SIG-M5 (cell line): ENCODE data around the gene PCDHA1.

ENCODE experiments used
- DNase-seq: peaks from one replicate; lab custom pipeline; 2025; lab: John Stamatoyannopoulos, UW

The PCDHA1 gene

GRCh38 chr5:140923601-140924000 is 137.7 kb downstream of the PCDHA1 start:
- no peak for DNase-seq

DNA sequence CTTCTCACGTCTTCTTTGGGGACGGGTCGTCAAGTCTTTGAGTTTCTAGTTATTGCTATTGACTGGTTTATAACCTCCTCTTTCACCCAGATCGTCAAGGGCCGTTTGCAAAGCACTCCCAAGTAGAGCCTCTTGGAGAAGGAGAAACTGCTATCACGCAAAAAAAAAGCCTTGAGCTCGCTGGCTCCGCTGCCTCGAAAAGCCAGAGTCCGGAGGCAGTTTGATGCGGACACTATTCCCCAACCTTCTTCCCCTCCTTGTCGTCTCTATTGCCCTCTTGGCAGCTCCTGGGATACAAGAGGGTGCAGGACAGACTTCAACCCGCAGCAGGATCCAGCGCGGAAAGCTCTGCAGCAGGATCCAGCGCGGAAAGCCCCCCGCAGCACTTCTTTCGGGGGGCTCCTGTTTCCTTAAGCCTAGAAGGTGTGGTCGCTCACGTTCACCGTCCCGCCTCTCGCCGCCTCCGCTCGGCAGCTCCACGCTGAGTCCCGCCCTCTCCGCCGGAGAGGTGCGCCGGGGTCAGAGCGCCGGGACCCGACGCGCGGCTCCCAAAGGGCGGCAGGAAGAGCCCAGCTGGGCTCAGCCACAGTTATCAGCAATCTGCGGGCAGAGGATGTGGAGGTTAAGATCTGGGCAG is 140.0 kb downstream of the PCDHA1 start, which contains the start of gene PCDHAC1:
PCDHAC1 (plus strand) TSS at position 494 of the 637 bp plus-strand sequence. CDS start 594 bp downstream, outside the sequence.
- DNase-seq = no peak

DNA sequence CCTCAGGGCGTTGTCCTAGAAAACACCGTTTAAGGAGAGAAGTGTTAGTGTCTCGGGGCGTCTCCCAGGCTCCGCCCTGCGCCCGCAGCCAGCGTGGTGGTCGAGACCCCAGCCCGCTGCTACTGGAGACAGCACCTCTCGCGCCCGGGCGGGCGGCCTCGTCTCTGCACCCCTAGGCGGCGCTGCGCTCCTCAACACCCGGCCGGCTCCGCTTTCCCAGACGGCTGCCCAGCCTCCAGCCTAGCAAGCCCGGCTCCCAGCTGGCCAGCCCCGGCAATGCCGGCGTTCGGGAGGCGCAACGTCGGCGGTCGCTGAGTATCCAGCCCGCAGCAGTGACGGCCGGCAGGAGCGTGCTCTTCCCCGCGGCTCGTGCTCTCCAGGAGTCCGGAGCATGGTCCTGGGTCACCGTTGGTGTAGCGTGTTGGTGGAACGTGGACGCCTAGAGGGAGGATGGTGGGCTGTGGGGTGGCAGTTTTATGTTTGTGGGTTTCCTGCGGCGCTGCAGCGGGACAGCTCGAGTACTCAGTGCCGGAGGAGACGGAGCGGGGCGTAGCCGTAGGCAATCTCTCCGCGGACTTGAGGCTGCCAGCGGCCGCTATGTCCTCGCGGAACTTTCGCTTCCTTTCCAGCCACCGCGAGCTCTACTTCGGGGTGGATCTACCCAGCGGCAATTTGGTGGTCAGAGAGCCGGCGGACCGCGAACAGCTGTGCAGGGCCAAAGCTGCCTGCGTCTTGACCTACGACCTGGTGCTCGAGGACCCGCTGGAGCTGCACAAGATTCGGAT is 140.7 kb downstream of the PCDHA1 start:
- no peak for DNase-seq

GRCh38 chr5:140927228-140927573 is 141.3 kb downstream of the PCDHA1 start:
- DNase-seq = no peak

DNA sequence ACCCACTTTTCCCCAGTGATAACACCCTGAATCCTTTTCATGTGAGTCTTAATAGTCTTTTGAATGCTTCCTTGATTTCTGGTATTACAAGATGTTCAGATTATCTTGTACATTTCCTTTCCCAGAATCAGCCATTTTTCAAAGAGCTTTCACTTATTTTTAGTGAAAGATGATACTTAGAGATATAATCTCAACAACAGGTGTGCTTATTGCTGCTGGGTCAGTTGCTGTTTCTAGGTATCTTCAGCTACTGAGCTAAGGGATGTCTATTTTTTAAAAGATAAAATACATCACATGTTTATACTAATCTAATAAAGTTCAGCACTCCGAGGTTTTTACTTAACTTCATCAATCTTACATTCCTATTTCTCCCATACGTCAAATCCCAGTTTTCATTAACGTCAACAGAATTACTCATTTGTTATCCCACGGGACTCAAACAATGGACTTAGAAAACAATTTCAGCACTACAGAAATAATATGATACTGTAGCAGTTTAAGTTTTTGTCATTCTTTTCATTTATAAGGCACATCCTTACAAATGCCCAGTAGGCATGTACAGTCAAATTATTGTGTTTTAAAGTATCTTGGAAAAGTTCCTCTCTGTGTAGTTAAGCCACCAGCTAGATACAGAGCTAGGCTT is 149.1 kb downstream of the PCDHA1 start:
- DNase-seq = no peak

- DNase-seq = no peak
Observed at GRCh38 chr5:140946578-140946977, 160.6 kb downstream of the PCDHA1 start.

- DNase-seq = no peak
Observed at GRCh38 chr5:140951636-140952035, 165.7 kb downstream of the PCDHA1 start.

- no peak for DNase-seq
Observed at GRCh38 chr5:140953234-140953633, 167.3 kb downstream of the PCDHA1 start.

- no peak for DNase-seq
Observed at GRCh38 chr5:140962190-140962589, 176.2 kb downstream of the PCDHA1 start.

DNA sequence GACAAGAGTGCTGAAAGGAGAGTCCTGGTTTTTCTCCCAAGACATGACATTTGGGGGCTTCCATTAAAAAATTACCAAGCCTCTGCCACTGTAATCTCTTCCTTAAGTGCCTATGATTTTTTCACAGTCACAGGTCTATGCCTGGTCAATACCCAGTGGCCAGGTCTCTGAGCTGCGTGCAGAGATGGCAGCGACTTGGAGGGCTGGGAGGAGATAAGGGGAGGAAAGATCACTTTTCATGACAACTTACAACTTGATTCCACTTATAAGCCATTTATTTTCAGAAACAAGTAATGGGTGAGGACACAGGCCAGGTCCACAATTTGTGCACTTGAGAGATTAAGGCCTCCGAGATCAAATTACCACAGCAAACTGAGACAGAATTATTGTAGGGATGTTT is 178.4 kb downstream of the PCDHA1 start:
- no peak for DNase-seq

- no peak for DNase-seq
Observed at GRCh38 chr5:140965905-140966292, 180.0 kb downstream of the PCDHA1 start.

DNA sequence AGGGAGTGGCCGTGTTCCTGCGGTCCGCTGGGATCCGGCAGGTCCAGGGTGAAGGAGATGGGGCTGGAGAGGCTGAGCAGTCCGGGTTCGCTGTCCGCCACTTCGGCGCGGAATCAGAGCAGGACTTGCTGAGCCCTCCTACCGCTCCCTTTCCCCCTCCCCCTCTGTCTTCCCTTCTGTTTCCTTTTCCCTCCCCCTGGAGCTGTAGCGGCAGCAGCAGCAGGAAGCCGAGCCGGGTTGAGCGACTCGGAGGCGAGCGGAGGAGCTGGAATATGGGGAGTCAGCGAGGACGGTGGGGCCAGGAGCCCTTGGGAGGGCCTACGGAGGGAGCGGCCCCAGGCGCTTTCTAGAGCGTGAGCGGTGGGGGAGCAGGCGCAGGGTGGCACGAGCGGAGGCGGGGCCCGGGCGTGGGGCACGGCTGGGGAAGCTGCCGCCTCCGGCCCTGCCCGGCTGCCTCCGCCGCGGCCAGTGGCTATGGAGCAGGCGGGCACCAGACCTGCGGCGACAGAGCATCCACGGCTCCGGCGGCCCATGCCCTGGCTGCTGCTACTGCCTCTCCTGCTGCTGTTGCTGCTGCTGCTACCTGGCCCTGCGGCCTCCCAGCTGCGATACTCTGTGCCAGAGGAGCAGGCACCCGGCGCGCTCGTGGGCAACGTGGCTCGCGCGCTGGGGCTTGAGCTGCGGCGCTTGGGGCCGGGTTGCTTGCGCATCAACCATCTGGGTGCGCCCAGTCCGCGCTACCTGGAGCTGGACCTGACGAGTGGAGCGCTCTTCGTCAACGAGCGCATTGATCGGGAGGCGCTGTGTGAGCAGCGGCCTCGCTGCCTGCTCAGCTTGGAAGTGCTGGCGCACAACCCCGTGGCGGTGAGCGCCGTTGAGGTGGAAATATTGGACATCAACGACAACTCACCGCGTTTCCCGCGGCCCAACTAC is 180.6 kb downstream of the PCDHA1 start, which contains the start of gene PCDHAC2:
PCDHAC2 (plus strand) TSS at position 184 of the 933 bp plus-strand sequence; CDS start at position 475, 291 bp downstream.
- no peak for DNase-seq

- DNase-seq = no peak
Observed at GRCh38 chr5:140967226-140967893, 181.4 kb downstream of the PCDHA1 start.

GRCh38 chr5:140969880-140970279 is 183.9 kb downstream of the PCDHA1 start:
- no peak for DNase-seq

- no peak for DNase-seq
Observed at GRCh38 chr5:140973550-140973949, 187.6 kb downstream of the PCDHA1 start.

GRCh38 chr5:140977003-140977402 is 191.1 kb downstream of the PCDHA1 start:
- DNase-seq = no peak

- DNase-seq = no peak
Observed at GRCh38 chr5:140978260-140978659, 192.3 kb downstream of the PCDHA1 start.

DNA sequence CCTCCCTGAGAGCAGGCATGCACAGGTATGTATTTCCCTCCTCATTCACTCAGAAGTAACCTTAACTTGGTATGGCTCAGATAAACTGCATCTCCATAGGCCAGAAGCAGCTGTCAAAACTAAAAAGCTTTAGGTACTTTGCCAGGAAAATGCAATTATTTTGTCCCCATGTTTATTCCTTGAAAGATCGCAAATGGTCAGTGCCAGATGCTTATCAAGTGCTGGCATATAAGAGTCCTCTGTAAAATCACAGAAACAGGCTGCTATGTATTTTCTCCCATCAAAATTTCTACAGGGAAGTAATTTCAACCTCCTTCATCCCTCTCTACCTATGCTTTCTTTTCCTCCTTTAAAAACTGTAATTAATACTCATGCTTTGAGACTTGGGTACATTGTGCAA is 193.0 kb downstream of the PCDHA1 start:
- DNase-seq = no peak

DNA sequence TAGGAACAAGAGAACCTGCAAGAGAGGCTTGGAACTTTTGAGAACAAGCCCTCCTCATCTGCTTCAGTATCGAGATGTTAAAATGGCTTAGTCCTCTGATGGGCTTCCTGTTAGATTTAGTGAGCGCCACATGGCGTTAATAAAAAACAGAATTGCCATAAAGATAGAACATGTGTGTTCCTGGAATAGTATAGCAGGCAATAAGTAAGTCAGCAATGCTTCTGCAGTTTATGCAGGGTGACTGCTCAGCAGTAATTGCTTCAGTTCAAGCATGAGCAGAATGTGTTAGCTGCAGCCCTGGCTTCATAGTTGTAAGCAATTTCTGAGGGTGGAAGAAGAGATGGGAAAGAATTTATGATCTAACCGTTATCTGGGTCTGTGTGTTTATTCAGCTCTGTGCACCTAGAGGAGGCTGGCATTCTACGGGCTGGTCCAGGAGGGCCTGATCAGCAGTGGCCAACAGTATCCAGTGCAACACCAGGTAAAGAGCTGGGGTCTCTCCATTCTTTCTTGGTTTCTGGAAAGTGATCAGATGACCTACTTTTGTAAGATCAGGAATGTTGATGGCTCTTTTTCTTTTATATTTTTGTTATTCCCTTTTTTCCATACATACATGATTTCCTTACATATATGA is 196.3 kb downstream of the PCDHA1 start:
- no peak for DNase-seq

- DNase-seq = no peak
Observed at GRCh38 chr5:140986117-140986521, 200.2 kb downstream of the PCDHA1 start.

- no peak for DNase-seq
Observed at GRCh38 chr5:140988100-140988499, 202.2 kb downstream of the PCDHA1 start.
